ENCODE data around the gene SRSF3.

DNA sequence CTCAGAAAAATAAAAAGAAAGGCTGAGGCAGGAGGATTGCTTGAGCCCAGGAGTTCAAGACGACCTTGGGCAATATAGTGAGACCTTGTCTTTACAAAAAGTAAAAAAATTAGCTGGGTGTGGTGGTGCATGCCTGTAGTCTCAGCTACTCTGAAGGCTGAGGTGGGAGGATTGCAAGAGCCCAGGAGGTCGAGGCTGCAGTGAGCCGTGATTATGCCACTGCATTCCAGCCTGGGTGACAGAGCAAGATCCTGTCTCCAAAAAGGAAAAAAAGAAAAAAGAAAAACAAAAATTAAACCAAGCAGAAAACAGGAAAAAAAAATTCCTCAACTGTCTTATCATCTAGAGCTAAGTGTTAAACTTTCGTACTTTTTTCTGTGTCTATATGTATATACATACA, 12.4 kb upstream of the SRSF3 start:
- TF ChIP-seq, protein P1, sequence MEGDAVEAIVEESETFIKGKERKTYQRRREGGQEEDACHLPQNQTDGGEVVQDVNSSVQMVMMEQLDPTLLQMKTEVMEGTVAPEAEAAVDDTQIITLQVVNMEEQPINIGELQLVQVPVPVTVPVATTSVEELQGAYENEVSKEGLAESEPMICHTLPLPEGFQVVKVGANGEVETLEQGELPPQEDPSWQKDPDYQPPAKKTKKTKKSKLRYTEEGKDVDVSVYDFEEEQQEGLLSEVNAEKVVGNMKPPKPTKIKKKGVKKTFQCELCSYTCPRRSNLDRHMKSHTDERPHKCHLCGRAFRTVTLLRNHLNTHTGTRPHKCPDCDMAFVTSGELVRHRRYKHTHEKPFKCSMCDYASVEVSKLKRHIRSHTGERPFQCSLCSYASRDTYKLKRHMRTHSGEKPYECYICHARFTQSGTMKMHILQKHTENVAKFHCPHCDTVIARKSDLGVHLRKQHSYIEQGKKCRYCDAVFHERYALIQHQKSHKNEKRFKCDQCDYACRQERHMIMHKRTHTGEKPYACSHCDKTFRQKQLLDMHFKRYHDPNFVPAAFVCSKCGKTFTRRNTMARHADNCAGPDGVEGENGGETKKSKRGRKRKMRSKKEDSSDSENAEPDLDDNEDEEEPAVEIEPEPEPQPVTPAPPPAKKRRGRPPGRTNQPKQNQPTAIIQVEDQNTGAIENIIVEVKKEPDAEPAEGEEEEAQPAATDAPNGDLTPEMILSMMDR (IDR thresholded peaks at IDR 0.05) = no peak
- TF ChIP-seq POLR2A (IDR thresholded peaks at IDR 0.05) = no peak

All from uterus (tissue), 2 donors.